ENCODE results near the gene HOXC11.

Gene HOXC11

DNA sequence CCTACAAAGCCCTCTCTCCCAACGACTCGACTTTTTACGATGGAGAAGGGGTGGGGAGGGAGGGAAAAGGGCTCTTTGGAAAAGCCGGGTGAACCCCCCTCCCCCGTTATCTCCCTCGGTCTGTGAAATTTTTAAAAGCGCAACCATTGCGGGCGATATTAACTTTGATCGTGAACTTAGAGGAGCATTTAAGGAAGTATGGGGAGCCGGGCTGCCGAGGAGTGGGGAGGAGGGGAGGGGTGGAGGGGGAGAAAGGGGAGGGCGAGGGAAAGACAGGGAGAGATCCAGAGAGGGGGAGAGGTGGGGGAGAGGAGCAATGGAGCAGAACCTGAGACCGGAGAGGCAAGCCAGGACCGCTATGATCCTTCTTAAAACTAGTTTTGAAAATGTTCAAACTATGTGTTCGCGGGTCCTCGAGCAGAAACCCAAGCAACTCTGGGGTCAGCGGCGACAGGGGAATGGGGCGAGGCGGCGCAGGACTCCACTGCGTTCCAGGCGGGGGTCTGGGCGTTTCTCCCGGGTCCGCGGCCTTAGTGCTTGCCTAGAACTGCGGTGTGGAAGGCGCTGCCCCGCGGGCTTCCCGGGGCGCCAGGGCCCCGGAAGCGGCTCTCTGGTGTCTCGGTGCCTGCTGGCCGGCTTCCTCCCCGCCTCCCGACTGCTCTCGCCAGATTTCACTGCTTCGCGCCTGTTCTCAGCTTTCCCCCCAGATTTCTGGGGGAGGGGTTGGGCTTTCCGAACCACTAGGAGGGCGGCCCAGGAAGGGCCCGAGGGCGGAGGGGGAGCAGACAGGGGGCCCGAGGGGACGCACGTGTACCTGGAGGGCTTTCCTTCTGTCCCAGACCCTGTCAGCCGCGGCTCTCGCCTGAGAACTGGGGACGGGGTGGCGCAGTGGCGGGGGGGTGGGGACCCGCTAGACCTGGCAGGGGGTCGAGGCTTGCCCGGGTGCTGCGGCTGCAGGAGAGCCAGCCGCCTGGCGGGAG, 1.4 kb downstream of the HOXC11 start, which contains the start of gene HOTAIR:
HOTAIR (minus strand) TSS at position 871 of the 980 bp plus-strand sequence.
- DNase-seq: peak; percentile 21

DNA sequence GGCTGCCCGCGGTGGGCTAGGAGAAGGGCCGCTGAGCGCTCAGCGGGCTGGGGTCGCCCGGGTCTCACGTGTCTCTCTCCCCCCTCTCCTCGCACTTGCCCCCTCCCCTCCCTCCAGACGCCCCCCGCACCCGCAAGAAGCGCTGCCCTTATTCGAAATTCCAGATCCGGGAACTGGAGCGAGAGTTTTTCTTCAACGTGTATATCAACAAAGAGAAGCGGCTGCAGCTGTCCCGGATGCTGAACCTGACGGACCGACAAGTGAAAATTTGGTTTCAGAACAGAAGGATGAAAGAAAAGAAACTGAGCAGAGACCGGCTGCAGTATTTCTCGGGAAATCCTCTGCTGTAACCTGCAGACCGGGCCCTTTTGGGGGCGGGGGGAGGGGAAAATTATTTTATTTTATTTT, 2.1 kb downstream of the HOXC11 start:
- DNase-seq: no peak

DNA sequence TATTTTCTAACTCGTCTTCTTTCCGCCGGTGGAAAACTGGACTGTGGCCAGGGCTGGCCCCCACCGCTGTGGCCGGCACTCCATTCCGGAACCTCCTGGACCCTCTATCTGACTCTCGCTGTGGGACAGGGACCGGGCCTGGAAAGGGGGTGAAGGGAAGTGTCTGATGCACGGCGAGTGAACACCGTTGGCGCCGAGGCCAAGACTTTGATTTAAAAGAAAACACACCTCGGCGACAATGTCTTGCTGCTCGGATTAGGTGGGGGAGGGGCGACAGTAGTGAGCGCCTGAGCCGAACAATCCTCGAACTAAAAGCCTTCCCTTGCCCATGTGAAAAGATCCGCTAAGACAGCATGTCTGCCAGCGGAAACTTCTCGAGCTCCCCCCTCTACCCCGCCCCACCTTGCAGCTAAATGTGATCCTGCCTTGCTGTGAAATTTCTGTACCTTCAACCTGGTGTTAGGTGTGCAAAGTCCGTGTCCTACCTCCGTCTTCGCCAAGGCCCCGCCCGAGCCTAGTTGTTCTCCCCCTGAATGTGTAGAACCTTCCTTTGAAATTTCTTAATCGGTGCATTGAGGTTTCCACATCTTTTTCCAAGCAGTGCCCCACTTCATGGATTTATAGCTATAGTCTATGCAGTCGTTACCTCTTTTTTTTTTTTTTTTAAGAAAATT, 2.7 kb downstream of the HOXC11 start:
- no peak for DNase-seq

DNA sequence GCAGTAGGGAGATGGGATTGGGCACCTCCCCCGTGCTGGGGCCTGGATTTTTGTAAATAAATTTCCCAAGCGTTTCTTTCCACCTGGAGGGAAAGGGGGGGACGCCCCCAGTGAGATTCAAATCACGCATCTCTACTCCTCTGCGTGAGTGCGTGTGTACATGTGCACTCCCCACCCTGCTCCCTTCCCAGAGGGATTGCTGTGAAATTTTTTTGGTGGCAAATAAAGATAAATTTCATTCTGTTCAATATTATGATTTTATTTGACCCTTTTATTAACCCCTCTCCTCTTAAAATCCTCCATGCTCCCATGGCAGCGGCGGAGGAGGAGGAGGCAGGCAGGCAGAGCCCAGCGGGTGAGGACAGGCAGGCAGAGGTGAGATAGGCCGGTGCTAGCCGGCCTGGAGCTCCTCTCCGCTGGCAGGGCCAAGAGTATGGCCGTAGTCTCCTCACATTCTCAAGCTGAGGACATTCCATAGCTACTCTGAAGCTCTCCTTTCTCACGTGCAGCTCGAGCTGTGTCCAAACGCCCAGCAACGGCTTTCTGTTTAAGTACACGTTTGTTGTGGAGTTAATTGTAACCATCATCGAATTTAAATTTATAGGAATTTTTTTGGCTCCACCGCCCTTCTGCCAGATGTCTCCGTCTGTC, 3.4 kb downstream of the HOXC11 start:
- no peak for DNase-seq

DNA sequence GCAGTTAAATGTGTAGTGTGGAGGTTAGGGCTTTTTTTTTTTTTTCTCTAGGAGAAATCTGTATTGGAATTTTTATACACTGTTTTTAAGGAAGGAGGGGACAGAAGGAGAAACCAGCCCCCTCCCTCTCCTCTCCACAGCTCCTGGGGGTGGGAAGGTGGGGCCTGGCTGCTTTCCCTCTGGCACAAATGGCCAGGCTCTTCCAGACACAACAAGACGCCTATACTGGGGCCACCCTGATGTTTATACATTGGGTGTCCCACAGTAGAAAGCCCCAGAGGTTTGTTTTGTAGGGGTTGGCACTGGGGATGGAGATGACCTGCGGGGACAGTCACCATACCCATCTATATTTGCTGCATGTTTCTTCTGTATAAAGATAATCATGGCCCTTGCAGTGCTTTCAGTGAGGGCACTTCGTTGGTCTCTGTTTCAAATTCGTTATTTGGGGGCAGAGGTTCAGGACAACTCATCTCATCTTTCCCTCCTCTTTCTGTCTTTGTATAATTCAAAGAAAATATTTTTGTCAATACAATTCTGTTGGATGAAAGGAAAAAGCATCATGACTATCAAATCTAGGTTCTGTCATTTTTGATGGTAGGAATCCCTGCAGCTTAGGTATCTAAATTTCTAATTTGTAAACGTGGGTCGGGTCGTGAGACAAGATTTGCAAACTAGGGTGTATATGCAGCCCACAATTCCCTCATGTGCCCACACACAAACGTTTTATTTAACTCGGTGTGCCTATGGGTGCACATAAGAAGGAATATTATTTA, 4.1 kb downstream of the HOXC11 start:
- no peak for DNase-seq

DNA sequence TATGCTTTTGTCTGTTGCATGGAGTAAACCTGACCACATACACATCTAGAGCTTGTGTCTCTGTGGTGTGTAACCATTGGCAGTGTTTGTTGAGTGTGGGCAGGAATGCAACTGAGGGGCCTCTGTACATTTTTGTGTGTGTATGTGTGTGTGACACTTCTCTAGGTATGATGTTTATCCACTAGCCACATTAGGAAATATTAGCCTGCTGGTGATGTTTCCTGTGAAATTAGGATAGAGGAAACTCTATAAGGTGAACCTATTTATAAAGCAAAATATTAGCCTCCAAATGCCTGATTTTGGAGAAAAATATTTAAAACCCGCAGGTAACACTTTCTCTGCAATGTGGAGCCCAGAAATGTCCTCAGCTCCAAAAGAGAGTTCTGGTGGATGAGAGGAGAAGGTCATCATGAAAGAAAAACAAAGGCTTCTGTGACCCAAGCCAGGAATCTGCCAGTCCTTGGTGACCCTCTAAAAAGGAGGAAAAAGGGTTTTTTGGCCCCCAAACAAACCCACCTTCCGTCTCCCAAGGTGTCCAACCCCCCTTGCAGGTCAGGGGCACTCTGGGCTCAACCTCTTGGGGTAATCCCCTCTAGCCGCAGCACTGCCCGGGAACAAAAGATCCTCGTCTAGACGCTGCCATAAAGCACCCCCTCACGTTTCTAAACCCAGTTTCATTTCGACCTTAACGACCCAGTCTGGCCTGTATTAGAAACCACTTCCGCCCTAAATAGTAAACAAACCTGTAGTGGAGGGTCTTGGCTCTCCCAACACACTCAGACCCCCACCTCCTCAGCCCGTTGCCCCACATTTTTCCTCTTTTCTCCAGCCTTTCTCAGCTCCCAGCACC, 4.9 kb downstream of the HOXC11 start:
- DNase-seq: no peak

DNA sequence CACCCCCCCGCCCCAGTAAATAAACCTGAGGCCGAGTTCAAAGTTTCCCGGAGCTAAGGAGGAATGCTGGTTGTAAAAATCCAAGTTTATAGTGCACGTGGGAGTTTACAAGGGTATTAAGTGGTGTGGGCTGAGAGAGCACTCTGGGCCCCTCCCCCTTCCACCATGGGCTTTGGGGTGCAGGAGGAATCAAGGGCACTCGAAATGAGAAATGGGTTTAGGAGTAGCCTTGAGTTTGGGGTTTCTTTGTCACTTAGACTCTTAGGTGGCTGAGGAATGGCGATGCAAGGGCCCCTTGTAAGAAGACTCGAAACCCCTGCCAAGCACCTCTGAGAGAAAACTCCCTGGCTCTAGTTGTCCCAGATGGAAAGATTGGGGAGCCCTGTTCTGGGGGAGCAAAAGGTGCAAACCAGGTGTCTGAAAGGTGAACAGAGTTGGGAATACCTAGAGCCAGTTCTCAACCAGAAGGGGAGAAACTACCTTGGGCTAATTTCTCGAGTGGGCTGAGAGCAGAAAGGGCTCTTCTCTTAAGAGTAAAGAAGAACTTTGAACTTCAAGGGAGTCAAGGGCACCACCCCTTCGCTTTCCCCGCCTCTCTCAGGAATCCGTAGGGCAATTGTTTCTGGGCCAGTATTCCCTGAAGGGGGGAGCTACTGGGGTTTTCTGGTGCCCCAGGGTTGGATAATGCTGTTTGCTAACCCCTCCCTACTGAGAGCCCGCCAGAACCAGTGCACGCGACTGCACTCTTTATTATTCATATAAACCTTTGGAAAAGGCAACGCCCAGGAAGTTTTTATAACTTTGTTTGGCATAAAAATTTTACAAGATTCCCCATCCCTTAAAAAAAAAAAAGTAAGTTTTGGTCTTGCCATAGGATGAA, 5.8 kb downstream of the HOXC11 start:
- DNase-seq: no peak

DNA sequence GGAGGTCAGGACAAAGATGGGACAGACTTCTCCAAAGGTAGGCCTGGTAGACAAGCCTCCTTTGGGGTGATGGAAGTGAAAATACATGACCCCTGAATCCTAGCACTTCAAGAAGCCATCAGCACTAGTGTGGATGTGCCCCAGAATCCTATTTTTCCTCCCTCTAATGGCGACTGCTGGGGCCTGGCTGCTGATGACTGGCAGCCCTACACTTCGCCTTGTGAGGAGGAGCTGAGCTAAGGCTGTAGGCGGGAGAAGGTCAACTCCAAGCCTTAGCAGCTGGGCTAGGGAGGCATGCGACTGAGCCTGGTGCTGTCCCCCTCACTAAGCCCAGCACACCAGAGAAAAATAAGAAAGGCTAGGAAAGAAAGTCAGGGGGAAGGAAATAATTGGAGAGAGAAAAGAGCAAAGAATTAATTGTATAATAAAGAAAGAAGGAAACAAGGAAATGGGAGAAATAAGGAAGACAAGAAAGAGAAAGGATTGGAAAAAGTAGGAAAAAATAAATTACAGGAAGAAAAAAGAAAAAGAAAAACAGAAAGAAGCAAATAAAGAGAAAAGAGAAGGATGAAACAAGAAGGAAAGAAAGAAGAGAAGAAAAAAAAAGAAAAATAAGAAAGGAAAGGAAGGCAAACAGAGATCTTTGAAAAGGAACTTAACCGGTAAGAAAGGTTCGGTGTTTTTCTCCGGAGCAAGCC, 7.3 kb downstream of the HOXC11 start:
- DNase-seq: no peak

DNA sequence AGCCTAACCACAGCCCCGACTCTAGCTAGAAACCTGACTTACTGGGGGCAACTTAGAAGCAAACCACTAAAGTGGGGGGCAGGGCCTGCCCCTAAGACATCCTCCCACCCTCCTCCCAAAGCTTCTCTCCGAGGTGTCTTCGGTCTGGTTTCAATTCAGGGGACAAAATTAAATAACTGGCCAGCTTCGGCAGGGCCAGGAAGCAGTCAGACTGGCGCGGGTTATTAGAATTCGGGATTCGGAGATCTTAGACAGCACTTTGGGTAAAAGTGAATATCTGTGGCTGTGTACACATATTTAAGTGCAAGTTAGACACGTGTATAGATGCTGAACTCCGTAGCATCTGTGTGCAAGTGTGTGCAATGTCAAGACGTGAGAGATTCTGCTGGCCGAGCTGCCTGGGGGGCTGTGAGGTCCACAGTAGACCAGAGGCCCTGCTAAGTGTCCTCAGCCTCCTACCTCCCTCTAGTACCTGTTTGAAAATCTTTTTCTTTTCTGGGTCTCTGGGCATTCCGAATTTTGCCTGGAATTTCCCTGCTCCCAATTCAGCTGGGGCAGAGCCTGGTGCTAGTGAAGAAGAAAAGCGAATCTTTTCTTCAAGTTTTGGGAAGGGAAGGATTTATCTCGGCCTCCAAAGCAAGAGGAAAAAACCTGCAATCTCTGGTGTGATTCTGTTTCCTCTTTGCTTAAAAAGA, 8.0 kb downstream of the HOXC11 start:
- no peak for DNase-seq

DNA sequence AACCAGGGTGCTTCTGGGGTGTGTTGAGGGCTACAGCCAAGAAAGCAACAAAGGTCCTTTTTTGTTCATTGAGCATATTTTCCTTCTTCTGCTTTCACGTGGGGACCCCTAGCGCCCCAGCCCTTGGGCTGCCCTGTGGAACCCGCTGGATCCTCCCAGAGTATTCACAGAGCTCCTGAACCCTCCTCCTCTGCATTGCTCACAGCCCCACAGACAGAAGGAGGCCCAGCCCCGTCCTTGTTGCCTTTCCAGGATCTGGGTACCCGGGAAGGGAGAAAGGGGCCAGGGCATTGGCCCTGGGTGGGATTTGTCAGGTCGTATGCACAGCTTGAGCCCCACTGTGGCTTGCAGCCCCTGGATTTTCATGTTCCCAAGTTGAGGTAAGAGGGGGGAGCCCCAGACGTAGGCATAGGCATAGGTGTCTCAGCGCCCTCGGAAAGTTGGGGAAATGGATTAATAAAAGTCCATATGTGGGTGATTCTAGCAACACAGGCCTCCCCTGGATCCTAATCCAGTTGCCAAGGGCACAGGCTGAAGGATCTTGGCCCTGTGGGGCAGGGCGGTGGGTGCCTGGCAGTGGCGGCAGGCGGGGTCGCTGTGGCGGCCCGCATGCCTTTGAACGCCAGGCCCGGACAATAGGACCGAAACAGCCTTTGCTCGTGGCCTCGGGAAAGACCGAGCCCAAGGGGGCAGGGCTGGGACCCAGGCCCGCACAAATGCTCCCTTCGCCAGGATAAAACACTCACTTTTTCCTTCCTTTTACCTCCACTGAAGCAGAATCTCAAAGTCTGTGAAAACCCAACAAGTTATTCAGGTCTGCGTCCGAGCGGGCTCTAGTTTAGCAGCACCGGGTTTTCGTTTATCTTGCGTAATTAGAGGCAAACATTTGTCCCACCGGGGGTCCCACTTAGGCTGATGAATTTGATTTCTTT, 9.0 kb downstream of the HOXC11 start:
- DNase-seq: no peak

DNA sequence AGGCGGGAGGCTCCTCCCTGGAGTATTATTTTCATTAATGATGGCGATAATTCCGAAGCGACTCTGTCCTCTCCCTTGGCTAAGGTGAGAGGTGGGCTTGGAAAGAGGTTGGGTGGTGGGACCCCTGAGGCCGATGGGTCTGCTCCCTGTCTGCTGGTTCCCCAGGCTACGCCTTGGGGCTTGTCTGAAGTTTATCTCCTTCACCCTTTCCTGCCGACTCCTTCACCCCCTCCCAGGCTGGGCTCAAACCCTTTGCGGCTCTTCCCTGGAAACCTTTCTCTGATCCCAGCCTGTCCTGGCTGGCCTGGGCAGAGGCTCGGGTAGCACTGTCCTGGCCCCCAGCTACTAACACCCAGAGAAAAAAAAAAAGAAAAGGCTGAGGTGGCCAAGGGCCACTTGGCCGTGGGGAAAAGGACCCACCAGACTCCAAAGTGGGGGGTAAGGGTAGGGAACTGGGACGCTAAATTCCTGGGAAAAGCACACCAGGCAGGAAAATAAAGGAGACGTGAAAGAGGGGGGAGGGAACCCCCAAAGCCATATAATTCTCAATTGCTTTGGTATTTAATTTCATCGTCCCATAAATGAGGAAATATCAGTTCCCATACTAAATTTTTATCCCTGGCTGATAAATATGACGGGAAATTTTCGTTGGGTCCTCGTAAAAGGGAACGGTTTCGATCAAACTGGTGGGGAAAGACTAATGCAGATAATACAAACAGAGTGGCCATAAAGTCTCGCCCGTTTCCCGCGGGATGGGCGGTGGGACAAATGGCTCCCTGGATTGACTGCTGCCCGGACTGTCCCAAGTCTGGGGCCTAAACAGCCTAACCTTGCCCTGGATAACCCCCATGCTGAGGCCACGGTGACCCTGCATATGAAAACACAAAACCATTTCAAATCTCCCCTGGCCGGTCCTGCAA, 10.0 kb downstream of the HOXC11 start:
- DNase-seq: no peak

DNA sequence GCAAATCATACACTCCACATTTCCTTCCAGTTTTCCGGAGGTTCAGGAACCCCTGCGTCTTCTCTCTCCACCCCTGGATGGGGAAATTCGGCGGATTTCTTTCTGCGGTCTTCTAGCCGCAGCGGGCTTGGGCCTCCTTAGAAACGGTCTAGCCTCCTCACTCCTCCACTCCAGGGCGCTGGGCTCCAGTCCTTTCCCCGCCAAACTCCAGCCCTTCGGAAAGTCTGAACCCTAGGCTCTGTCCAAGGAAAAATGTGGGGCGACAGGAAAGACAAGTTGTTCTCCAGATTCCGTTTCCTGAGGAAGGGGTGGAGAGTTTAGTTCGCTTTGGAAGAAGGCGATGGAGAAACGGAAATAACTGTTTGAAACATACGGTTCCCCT, 10.6 kb downstream of the HOXC11 start:
- DNase-seq: no peak

DNA sequence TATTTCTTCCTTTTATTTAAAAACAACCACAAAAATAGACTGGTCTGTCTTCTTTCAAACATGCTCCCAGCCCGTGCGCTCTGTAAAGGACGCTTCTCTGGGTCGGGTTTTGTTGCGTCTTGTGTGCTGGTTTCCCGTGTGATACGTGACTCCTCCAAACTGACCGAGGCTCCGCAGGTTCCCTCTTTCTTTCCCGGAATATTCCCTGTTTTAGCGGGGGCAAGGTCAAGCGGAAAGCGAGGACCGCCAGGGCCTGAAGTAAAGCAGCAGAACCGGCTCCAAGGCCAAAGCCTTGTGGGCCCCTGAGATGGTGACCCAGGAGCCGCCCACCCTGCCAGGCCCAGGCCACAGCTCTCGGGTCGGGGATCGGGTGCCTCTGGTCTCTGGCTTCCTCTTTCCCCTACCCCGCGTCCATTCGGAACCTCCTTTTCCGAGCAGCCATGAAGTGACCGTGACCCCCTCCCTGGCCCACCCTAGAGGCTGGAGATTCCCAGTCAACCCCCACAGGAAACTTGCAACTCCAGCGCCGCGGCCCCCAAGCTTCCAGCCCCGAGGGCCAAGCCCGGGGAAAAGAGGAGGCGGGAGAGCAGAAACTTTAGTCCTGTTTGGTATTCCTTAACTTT, 11.1 kb downstream of the HOXC11 start:
- DNase-seq: no peak

DNA sequence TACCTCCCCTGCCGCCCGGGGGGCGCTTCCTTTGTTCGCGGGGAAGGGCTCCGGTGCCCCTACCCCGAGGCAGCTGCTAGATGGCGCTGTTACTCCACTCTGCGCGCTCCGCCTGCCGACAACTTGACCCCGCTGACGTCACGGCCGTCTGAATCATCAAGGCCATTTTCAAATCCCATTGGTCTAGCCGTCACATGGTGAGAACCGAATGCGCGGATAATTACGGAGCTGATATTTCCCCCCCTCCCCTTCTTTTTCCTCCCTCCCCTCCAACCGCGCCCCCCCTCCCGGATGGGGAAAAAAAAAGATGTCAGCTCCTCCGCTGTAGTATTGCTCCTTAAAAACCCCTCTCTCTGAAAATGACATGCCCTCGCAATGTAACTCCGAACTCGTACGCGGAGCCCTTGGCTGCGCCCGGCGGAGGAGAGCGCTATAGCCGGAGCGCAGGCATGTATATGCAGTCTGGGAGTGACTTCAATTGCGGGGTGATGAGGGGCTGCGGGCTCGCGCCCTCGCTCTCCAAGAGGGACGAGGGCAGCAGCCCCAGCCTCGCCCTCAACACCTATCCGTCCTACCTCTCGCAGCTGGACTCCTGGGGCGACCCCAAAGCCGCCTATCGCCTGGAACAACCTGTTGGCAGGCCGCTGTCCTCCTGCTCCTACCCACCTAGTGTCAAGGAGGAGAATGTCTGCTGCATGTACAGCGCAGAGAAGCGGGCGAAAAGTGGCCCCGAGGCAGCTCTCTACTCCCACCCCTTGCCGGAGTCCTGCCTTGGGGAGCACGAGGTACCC, 12.2 kb downstream of the HOXC11 start, which contains the start of gene HOXC10:
HOXC10 (plus strand) TSS at position 246 of the 791 bp plus-strand sequence; CDS start at position 360, 114 bp downstream.
- peak; percentile 58 for DNase-seq

DNA sequence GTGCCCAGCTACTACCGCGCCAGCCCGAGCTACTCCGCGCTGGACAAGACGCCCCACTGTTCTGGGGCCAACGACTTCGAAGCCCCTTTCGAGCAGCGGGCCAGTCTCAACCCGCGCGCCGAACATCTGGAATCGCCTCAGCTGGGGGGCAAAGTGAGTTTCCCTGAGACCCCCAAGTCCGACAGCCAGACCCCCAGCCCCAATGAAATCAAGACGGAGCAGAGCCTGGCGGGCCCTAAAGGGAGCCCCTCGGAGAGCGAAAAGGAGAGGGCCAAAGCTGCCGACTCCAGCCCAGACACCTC, 12.7 kb downstream of the HOXC11 start:
- DNase-seq: no peak
